HG03442 (cell line): ENCODE results near the gene ATF6.

Source experiments
- ATAC-seq: cut with Tn5 transposase; IDR thresholded peaks from one replicate; pipeline ENCODE4 v1.9.1; 2021; ENCODE audit warnings: mild to moderate bottlenecking, moderate library complexity; ENCODE audit not compliant: unreplicated experiment

The ATF6 gene

GRCh38 chr1:161956097-161956496, 190.0 kb downstream of the ATF6 start:
- ATAC-seq: no peak

GRCh38 chr1:161956930-161957329, 190.8 kb downstream of the ATF6 start:
- no peak for ATAC-seq

GRCh38 chr1:161958425-161958824, 192.3 kb downstream of the ATF6 start:
- ATAC-seq: no peak

- ATAC-seq: peak; percentile 95
Measured at GRCh38 chr1:161962091-161962887, 196.2 kb downstream of the ATF6 start.

- ATAC-seq: no peak
Measured at GRCh38 chr1:161966067-161966466, 199.9 kb downstream of the ATF6 start.

- no peak for ATAC-seq
Measured at GRCh38 chr1:161970036-161970435, 203.9 kb downstream of the ATF6 start.

- ATAC-seq: no peak
Measured at GRCh38 chr1:161970633-161971032, 204.5 kb downstream of the ATF6 start.

- ATAC-seq: no peak
Measured at GRCh38 chr1:161972828-161973227, 206.7 kb downstream of the ATF6 start.

- no peak for ATAC-seq
Measured at GRCh38 chr1:161973924-161974845, 208.1 kb downstream of the ATF6 start.

- no peak for ATAC-seq
Measured at GRCh38 chr1:161978011-161978790, 212.1 kb downstream of the ATF6 start.

GRCh38 chr1:161981126-161981525, 215.0 kb downstream of the ATF6 start:
- ATAC-seq: no peak

- ATAC-seq: no peak
Measured at GRCh38 chr1:161981735-161982506, 215.8 kb downstream of the ATF6 start.

- ATAC-seq: no peak
Measured at GRCh38 chr1:161982507-161982895, 216.4 kb downstream of the ATF6 start.

GRCh38 chr1:161982917-161983316, 216.8 kb downstream of the ATF6 start:
- ATAC-seq: no peak

GRCh38 chr1:161983725-161984124, 217.6 kb downstream of the ATF6 start:
- ATAC-seq: no peak

- no peak for ATAC-seq
Measured at GRCh38 chr1:161985301-161985822, 219.2 kb downstream of the ATF6 start.

- no peak for ATAC-seq
Measured at GRCh38 chr1:161986328-161986727, 220.2 kb downstream of the ATF6 start.

GRCh38 chr1:161987303-161987702, 221.2 kb downstream of the ATF6 start:
- no peak for ATAC-seq

- no peak for ATAC-seq
Measured at GRCh38 chr1:161987872-161988271, 221.8 kb downstream of the ATF6 start.

GRCh38 chr1:161988413-161988812, 222.3 kb downstream of the ATF6 start:
- no peak for ATAC-seq
